ENCODE data around the gene USP48.

Gene USP48

GRCh38 chr1:21687081-21687529 is 95.8 kb downstream of the USP48 start:
- POLR2A ChIA-PET (ENCODE audit: low non-redundant PET): interaction anchor here (0.5 kb wide), 1 partner anchor 1022 kb away, joined by 3 read pairs; no protein-coding TSS in a partner anchor

GRCh38 chr1:21685946-21686678 is 96.8 kb downstream of the USP48 start:
- H3K27ac ChIP-seq: no peak overlapping the region
- POLR2A ChIA-PET (ENCODE audit: low non-redundant PET): interaction anchor here (0.5 kb wide), 1 partner anchor 1021 kb away, joined by 3 read pairs; no protein-coding TSS in a partner anchor
- no peak for TF ChIP-seq CTCF (conservative IDR thresholded peaks at IDR 0.05; ENCODE audit: low read depth)
- CTCF ChIA-PET: no interaction called here
- DNase-seq (ENCODE audit: low spot score): no peak

More at GRCh38 chr1:21687081-21687529, 95.8 kb downstream of the USP48 start:
- no peak overlapping the region for H3K27ac ChIP-seq
- TF ChIP-seq CTCF (conservative IDR thresholded peaks at IDR 0.05; ENCODE audit: low read depth): no peak
- CTCF ChIA-PET: no interaction called here
- DNase-seq (ENCODE audit: low spot score): no peak

GRCh38 chr1:21681426-21681825 is 101.5 kb downstream of the USP48 start:
- POLR2A ChIA-PET (ENCODE audit: low non-redundant PET): no interaction called here
- CTCF ChIA-PET: no interaction called here
- H3K27ac ChIP-seq: no peak overlapping the region
- no peak for DNase-seq (ENCODE audit: low spot score)
- TF ChIP-seq CTCF (conservative IDR thresholded peaks at IDR 0.05; ENCODE audit: low read depth): no peak

GRCh38 chr1:21680918-21681317 is 102.0 kb downstream of the USP48 start:
- H3K27ac ChIP-seq: no peak overlapping the region
- DNase-seq (ENCODE audit: low spot score): no peak
- no peak for TF ChIP-seq CTCF (conservative IDR thresholded peaks at IDR 0.05; ENCODE audit: low read depth)
- POLR2A ChIA-PET (ENCODE audit: low non-redundant PET): no interaction called here
- CTCF ChIA-PET: no interaction called here

GRCh38 chr1:21680381-21680780 is 102.6 kb downstream of the USP48 start:
- no peak overlapping the region for H3K27ac ChIP-seq
- TF ChIP-seq CTCF (conservative IDR thresholded peaks at IDR 0.05; ENCODE audit: low read depth): no peak
- ChIA-PET POLR2A (ENCODE audit: low non-redundant PET) (no interaction called here), CTCF (interaction anchor here (0.7 kb wide), 1 partner anchor 310 kb away, joined by 3 read pairs; no protein-coding TSS in a partner anchor)
- DNase-seq (ENCODE audit: low spot score): no peak

- DNase-seq (ENCODE audit: low spot score): no peak
- no peak for TF ChIP-seq CTCF (conservative IDR thresholded peaks at IDR 0.05; ENCODE audit: low read depth)
- ChIA-PET POLR2A (ENCODE audit: low non-redundant PET) (no interaction called here), CTCF (interaction anchor here (0.7 kb wide), 1 partner anchor 95 kb away, joined by 3 read pairs; no protein-coding TSS in a partner anchor)
- H3K27ac ChIP-seq: no peak overlapping the region
Measured at GRCh38 chr1:21677168-21677567, 105.8 kb downstream of the USP48 start.
